Activated CD4-positive, CD25-positive, alpha-beta regulatory T cell (primary cell): Measurements from ENCODE around the gene PRKCD.

Experiments
- DNase-seq, 4 experiments: peaks; one replicate each; lab custom pipeline; 2025; lab: John Stamatoyannopoulos, UW

Gene PRKCD

GRCh38 chr3:53232641-53233377, 71.8 kb downstream of the PRKCD start:
- no peak for DNase-seq

DNA sequence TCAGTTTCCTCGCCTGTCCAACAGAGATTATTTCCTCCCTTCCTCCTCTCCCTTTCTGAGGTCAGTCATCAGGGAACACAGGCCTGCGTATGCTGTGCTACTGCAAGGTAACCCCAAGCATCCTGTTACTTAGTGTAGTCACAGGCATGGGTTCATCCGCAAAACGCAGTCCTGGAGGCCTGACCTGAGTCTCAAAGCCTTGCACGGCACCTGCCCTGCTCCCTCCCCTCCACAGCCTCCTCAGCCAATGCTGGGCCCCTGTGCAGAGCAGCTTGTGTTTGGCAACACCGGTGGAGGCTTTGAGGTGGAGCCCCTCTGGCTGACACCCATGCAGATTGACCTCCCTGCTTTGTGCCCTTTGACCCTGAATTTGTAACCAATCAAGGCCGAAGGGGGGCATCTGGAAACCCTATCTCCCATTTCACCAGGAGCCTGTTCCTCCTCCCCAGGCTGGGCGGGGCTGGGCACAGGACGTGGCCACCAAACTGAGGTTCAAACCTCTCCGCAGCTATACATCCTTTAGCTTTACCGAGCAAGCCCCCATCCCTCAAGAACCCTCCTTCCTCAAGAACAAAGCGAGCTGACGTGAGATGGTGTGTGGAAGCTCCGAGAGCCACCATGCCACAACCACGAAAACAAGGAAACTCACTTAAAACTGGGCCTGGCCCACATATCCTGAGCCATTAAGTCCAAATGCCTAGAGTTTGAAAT, 73.3 kb downstream of the PRKCD start:
- no peak for DNase-seq

GRCh38 chr3:53234841-53235232, 73.8 kb downstream of the PRKCD start:
- no peak for DNase-seq

- DNase-seq: no peak
Measured at GRCh38 chr3:53235545-53235944, 74.5 kb downstream of the PRKCD start.

DNA sequence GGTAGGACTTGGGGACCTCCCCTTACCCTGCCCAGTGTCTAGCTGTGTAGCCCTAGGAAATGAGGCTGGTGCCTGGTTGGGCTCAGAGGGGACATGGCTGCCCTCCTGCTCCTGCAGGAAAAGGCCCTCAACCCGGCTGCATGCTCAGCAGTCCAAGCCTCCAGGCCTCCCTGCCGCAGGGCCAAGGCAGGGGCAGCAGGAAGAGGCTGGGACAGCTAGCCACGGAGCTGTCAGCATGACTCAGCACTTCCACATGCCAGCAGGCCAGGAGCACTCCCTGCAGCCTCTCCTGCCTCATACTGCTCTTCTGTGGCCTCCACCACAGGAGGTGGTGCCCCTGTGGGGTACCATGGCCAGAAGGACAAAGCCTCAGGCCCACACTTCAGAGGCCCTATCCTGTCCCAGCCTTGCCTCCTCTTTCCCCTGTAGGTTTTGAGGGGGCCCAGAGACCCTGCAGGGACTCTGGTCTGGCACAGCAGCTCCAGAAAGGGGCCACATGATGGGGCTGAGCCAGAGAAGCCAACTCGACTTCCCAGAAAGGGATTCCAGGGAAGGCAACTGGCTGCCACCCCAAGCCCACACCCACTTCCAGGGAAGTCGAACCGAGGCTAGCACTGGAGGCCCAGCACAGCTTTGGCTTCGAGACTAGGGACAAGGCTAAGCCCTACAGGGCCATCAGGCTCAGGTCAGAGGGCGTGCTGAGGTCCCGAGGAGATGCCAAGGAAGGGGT, 75.3 kb downstream of the PRKCD start:
- no peak for DNase-seq

- no peak for DNase-seq
Measured at GRCh38 chr3:53238051-53238850, 77.2 kb downstream of the PRKCD start.

- DNase-seq: no peak
Measured at GRCh38 chr3:53238886-53239285, 77.9 kb downstream of the PRKCD start.

- no peak for DNase-seq
Measured at GRCh38 chr3:53239800-53240199, 78.8 kb downstream of the PRKCD start.

- no peak for DNase-seq
Measured at GRCh38 chr3:53240989-53241972, 80.3 kb downstream of the PRKCD start.

GRCh38 chr3:53242155-53242554, 81.1 kb downstream of the PRKCD start:
- no peak for DNase-seq
